SU-DHL-6 (cell line): ENCODE results near the gene PDZRN3.

ENCODE experiments used
- H2AFZ ChIP-seq: fragments of 200-600 bp; sonication (generic); 2 replicates; pipeline ENCODE4 v1.6.1; 2014; ENCODE audit warnings: low read depth, mild to moderate bottlenecking, moderate library complexity, mixed read lengths, antibody characterized with exemption, low read length; ENCODE audit not compliant: severe bottlenecking
- H3F3A ChIP-seq: fragments of 200-600 bp; shearing (Covaris generic); 2 replicates; pipeline ENCODE4 v1.6.0; 2016; ENCODE audit warnings: antibody characterized with exemption, mild to moderate bottlenecking; ENCODE audit not compliant: insufficient read depth
- H3K27ac ChIP-seq: fragments of 200-600 bp; sonication (generic); 2 replicates; pipeline ENCODE4 v1.5.1; 2016; ENCODE audit warnings: low read depth, mild to moderate bottlenecking, low read length, moderate library complexity, mixed read lengths
- H3K27me3 ChIP-seq: fragments of 200-600 bp; sonication (generic), shearing (Covaris generic); 2 replicates; pipeline ENCODE4 v1.6.0; 2014; ENCODE audit warnings: mild to moderate bottlenecking, low read length
- H3K36me3 ChIP-seq: fragments of 200-600 bp; sonication (generic); 2 replicates; pipeline ENCODE4 v1.6.1; 2014; ENCODE audit warnings: mild to moderate bottlenecking, low read length, mixed read lengths
- H3K4me2 ChIP-seq: fragments of 300-600, 200-600 bp; shearing (Covaris generic), sonication (generic); 2 replicates; pipeline ENCODE4 v1.6.0; 2014; ENCODE audit warnings: low read length, low read depth, mild to moderate bottlenecking; ENCODE audit not compliant: poor library complexity, severe bottlenecking
- H3K4me3 ChIP-seq: fragments of 200-600 bp; sonication (generic); 2 replicates; pipeline ENCODE4 v1.5.1; 2014; ENCODE audit warnings: antibody characterized with exemption, low read length, mild to moderate bottlenecking, mixed read lengths; ENCODE audit not compliant: insufficient read depth, poor library complexity, severe bottlenecking
- H3K79me2 ChIP-seq: fragments of 200-600 bp; sonication (generic); 2 replicates; pipeline ENCODE4 v1.6.1; 2014; ENCODE audit warnings: mild to moderate bottlenecking, low read length, moderate library complexity; ENCODE audit not compliant: insufficient read depth
- H3K9ac ChIP-seq: fragments of 200-600 bp; sonication (generic); 2 replicates; pipeline ENCODE4 v1.7.0; 2014; ENCODE audit warnings: mild to moderate bottlenecking, low read length
- H3K9me2 ChIP-seq: fragments of 200-600 bp; sonication (generic); replicated peaks from 2 replicates; pipeline ENCODE4 v1.6.1; 2014; ENCODE audit warnings: low read length; ENCODE audit not compliant: insufficient read depth
- H3K9me3 ChIP-seq: fragments of 200-600 bp; sonication (generic); 2 replicates; pipeline ENCODE4 v1.6.1; 2014; ENCODE audit warnings: low read length, mixed read lengths; ENCODE audit not compliant: insufficient read depth
- H4K20me1 ChIP-seq: fragments of 200-600 bp; sonication (generic); 2 replicates; pipeline ENCODE4 v1.6.1; 2014; ENCODE audit warnings: low read depth, mild to moderate bottlenecking, antibody characterized with exemption, low read length, moderate library complexity, mixed read lengths
- EZH2phosphoT487 ChIP-seq: fragments of 200-600 bp; sonication (generic), shearing (Covaris generic); conservative IDR thresholded peaks from 2 replicates; pipeline ENCODE4 v1.6.1; 2018; ENCODE audit warnings: mild to moderate bottlenecking, antibody characterized with exemption, low read length, moderate library complexity, mixed read lengths
- TF ChIP-seq, protein P1 (sequence below): fragments of 200-600 bp; sonication (generic); IDR thresholded peaks from one replicate; pipeline ENCODE4 v1.5.1; 2017; ENCODE audit warnings: antibody characterized with exemption, mild to moderate bottlenecking, low read length, moderate library complexity; ENCODE audit not compliant: insufficient read depth, poor library complexity, severe bottlenecking

PDZRN3 gene

GRCh38 chr3:73561494-73561893 lies 63.2 kb downstream of the PDZRN3 start:
- Histone ChIP-seq H3K4me2 (no peak overlapping the region), H2AFZ (no peak overlapping the region), H3K79me2 (no peaks in the 10 kb centered on the region), H3K9ac (no peak overlapping the region), H3F3A (no peaks in the 10 kb centered on the region), H3K36me3 (no peaks in the 10 kb centered on the region), H3K9me2 (no peaks in the 10 kb centered on the region), H3K27me3 (no peaks in the 10 kb centered on the region), H3K4me3 (no peak overlapping the region), H4K20me1 (no peaks in the 10 kb centered on the region), H3K27ac (no peak overlapping the region), H3K9me3 (no peaks in the 10 kb centered on the region)
- no peak for TF ChIP-seq EZH2phosphoT487
- TF ChIP-seq, protein P1, sequence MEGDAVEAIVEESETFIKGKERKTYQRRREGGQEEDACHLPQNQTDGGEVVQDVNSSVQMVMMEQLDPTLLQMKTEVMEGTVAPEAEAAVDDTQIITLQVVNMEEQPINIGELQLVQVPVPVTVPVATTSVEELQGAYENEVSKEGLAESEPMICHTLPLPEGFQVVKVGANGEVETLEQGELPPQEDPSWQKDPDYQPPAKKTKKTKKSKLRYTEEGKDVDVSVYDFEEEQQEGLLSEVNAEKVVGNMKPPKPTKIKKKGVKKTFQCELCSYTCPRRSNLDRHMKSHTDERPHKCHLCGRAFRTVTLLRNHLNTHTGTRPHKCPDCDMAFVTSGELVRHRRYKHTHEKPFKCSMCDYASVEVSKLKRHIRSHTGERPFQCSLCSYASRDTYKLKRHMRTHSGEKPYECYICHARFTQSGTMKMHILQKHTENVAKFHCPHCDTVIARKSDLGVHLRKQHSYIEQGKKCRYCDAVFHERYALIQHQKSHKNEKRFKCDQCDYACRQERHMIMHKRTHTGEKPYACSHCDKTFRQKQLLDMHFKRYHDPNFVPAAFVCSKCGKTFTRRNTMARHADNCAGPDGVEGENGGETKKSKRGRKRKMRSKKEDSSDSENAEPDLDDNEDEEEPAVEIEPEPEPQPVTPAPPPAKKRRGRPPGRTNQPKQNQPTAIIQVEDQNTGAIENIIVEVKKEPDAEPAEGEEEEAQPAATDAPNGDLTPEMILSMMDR = no peak

DNA sequence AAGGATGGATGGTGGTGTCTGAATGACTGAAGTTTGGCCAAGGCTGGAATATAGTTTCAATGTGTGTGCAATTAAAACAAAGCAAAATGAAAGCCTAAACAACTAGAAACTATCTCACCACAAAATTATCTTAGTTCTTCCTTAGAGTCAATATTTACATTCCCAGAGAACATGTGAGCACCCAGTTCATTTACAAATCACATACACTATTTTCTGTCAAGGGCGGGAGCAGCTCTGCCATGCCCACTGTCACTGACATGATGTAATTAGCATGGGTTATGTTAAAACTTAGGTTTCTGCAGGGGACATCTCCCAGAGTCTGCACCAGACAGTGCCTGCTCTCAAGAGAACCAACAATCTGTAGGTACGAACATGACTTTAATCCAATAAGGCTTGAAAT lies 65.0 kb downstream of the PDZRN3 start:
- no peak overlapping the region for H3K27ac ChIP-seq
- no peaks in the 10 kb centered on the region for H3K27me3 ChIP-seq
- no peak overlapping the region for H3K4me2 ChIP-seq

DNA sequence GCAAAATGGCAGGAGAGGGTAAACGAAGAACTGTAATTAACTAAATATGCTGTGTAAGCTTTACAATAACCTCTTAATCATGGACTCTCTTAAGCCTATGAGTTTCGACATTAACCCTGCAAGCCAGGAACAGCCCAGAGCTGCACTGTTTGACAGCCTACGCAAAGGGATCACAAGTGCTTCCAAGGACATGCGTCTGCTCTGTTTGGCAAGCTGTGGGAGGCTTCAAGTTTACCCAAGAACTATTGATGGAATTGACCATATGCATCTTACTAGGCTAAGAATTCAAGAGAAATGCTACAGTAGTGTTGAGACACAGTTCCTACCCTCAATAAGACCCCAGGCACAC lies 66.0 kb downstream of the PDZRN3 start:
- Histone ChIP-seq H3K9me2 (no peaks in the 10 kb centered on the region), H3K4me2 (no peak overlapping the region), H3K4me3 (no peak overlapping the region), H3F3A (no peaks in the 10 kb centered on the region), H3K27me3 (no peaks in the 10 kb centered on the region), H2AFZ (no peak overlapping the region), H3K36me3 (no peaks in the 10 kb centered on the region), H4K20me1 (no peaks in the 10 kb centered on the region), H3K27ac (no peak overlapping the region), H3K79me2 (no peaks in the 10 kb centered on the region), H3K9me3 (no peaks in the 10 kb centered on the region), H3K9ac (no peak overlapping the region)
- TF ChIP-seq, protein P1 = no peak

More for the DNA sequence above, 65.0 kb downstream of the PDZRN3 start:
- Histone ChIP-seq H3K9me2 (no peaks in the 10 kb centered on the region), H3K79me2 (no peaks in the 10 kb centered on the region), H2AFZ (no peak overlapping the region), H3K4me3 (no peak overlapping the region), H4K20me1 (no peaks in the 10 kb centered on the region), H3F3A (no peaks in the 10 kb centered on the region), H3K9ac (no peak overlapping the region), H3K36me3 (no peaks in the 10 kb centered on the region), H3K9me3 (no peaks in the 10 kb centered on the region)
- TF ChIP-seq, protein P1 = no peak
- no peak for TF ChIP-seq EZH2phosphoT487
